T47D (cell line): Measurements from ENCODE around the gene COG5.
A peak's percentile ranks its signal among the peaks of the same experiment; 100 is the strongest.

Experiments
- DNase-seq, 2 experiments: peaks; one replicate each; pipeline versions ENCODE4 v3.0.0 to v3.0.0-alpha.2; 2011 to 2012; ENCODE audit warnings: low read depth in 1 of 2, low spot score in 1 of 2
- JUND ChIP-seq: IDR thresholded peaks from 2 replicates; pipeline ENCODE4 v1.6.1; 2012; ENCODE audit warnings: low read depth
- in situ Hi-C: cut with HindIII; loops from 2 replicates; pipeline ENCODE4 v1.10.0; 2016; ENCODE audit warnings: low sequenced_read_pairs, low pct_unique_long_range_greater_than_20kb

COG5 gene

DNA sequence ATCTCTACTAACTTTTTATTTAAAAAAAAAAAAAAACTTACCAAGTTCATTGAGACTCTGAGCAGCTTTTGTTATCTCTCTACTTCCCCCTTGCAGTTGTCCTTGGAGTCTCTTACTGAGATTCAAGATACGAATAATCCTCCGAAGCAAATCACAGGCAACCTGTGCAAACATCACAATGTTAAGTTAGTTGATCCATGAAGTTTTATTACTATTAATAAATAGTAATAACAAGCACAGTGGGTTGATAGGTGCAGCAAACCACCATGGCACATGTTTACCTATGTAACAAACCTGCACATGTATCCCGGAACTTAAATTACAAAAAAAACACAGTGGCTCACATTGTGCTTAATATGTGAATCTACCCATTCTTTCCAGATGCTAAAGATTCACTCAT is 36.5 kb downstream of the COG5 start:
- no peak for DNase-seq
- in situ Hi-C loops, result no loop called here
- no peak for TF ChIP-seq JUND

DNA sequence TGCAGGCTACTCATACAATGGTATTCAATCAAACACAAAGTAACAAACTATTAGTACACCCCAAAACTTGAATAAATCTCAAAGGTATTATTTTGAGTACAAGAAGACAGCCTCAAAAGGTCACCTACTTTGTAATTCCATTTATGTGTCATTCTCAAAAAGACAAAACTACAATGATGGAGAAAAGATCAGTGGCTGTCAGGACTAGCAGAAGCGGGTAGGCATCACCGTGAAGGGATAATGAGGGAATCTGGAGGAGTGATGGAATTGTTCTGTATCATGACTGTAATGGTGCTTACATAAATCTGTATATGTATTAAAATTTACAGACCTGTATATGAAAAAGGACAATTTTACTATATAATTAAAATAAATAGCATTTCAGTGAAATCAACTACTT is 37.0 kb downstream of the COG5 start:
- TF ChIP-seq JUND, result no peak
- no peak for DNase-seq
- in situ Hi-C loops, result no loop called here

DNA sequence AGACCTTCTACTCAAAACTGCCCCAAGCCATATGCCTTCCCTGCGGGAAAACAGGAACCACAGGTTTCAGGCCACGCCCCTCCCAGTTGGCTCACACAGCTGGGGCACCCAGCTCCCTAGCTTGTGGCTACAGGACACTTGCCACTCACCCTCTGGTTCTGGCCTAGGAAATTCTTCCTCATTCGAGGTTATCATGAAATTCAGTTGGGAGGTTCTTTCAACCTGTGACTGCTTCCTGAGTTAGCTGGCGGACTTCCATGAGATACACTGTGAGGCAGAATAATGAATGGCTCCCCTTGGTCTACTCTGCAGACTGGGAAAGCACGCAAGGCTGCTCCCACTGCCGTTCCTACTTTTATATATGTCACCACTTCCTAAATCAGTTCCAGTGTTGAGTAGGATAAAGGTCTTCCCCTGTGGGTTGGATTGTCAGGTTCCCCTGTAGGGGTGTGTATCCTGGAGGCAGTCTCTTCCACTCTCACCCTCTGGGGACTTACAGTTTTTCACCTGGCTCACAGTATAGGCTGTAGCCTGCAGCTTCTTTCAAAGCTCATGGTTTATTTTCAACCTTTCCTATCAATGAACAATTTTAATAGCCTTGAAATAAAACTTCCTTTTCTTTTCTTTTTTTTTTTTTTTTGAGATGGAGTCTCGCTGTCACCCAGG is 56.9 kb downstream of the COG5 start:
- in situ Hi-C loops, result no loop called here
- DNase-seq, result peak; percentile 40 to 94
- no peak for TF ChIP-seq JUND

DNA sequence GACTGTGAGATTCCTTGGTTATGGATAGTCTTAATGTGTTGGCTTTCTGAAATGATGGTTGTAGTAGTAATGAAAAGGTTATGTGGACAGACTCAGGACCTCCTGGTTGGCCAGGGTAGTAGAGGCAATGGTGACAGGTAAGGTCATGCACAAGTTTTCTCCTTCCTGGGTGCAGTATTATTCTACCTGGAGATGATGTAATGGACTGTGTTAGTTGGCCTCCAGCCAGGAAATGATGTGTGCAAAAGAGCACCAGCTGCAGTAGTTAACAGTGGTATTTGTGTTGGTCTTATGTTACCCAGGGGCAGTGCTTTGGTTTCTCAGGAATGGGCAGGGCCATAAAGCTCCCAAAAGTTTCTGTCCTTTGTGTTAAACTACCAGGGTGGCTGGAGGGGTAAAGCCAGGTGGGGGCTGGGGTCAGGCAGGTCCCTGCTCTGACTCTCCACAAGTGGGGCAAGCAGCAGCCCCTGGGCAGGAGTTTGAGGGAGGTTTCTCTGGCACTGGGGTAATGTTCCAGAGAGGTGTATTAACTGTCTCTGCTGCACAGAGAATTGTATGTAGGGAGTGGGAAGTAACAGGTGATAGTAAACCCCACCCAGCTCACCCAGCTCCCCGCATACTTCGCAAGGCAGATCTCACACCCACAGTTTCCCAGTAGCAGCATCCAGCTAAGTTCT is 57.6 kb downstream of the COG5 start:
- peak in 1 of 2 experiments; percentile 94 for DNase-seq
- in situ Hi-C loops, result no loop called here
- TF ChIP-seq JUND, result no peak

DNA sequence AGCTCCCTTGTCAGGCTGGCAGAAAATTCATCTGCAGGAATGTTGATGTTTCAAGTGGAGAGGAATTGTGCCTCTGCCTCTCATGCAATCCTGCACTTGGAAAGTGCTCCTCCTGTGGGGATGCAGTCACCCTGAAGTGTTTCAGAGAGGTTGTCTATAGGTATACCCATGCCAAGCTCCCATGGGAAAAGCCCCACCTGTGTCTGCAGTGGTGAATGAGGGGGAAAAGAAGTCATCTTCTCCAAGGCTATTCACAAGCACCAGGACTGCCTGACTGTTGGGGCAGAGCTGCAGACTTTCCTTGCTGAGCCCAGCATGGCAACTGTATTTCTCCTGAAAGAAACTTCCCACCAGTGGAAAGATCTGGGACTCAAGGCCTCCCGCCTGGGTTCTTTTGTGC is 58.4 kb downstream of the COG5 start:
- TF ChIP-seq JUND, result no peak
- in situ Hi-C loops, result no loop called here
- no peak for DNase-seq

DNA sequence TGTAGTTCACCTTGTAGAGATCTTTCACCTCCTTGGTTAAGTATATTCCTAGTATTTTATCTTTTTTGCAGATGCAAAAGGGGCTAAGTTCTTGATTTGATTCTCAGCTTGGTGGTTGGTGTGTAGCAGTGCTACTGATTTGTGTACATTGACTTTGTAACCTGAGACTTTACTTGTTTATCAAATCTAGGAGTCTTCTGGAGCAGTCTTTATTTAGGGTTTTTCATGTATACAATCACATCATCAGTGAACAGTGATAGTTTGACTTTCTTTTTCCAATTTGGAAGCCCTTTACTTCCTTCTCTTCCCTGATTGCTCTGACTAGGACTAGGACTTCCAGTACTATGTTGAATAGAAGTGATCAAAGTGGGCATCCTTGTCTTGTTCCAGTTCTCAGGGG is 60.0 kb downstream of the COG5 start:
- in situ Hi-C loops, result no loop called here

DNA sequence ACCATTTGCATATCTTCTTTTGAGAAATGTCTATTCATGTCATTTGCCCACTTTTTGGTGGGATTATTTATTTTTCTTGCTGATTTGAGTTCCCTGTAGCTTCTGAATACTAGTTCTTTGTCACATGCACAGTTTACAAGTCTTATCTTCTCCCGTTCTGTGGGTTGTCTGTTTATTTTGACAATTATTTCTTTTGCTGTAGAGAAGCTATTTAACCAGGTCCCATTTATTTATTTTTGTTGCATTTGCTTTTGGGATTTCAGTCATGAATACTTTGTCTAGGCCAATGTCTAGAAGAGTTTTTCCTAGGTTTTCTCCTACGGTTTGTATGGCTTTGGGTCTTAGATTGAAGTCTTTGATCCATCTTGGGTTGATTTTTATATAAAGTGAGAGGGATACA is 60.9 kb downstream of the COG5 start:
- no peak for DNase-seq
- in situ Hi-C loops, result no loop called here
- TF ChIP-seq JUND, result no peak

More for the DNA sequence above, 60.0 kb downstream of the COG5 start:
- no peak for DNase-seq
- TF ChIP-seq JUND, result no peak

DNA sequence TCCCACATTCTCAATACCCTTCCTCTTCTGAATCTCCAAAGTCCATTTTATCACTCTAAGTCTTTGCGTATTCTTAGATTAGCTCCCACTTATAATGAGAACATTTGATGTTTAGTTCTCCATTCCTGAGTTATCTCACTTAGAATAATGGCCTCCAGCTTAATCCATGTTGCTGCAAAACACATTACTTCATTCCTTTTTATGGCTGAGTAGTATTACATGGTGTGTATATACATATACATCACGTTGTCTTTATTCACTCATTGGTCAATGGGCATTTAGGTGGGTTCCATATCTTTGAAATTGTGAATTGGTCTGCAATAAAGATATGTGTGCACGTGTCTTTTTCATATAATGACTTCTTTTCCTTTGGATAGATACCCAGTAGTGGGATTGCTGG is 61.6 kb downstream of the COG5 start:
- no peak for DNase-seq
- in situ Hi-C loops, result no loop called here
- no peak for TF ChIP-seq JUND

DNA sequence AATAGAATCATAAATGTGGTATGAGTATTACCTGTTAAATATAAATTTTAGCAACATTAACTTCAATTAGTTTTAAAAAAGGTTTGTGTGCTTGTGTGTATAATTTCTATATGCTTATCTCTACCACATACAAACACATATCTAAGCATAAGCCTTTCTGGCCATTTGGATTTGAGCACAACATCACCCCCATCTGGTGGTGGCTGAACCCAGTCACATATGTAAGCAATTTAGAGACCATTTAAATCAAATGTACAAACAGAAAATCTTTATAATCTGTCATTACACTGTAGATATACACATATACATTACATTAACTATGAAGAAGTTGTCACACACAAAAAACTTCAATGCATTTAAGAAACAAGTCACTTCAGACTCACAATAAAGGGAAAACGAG is 62.1 kb downstream of the COG5 start:
- TF ChIP-seq JUND, result no peak
- in situ Hi-C loops, result no loop called here
- peak in 1 of 2 experiments; percentile 42 for DNase-seq

DNA sequence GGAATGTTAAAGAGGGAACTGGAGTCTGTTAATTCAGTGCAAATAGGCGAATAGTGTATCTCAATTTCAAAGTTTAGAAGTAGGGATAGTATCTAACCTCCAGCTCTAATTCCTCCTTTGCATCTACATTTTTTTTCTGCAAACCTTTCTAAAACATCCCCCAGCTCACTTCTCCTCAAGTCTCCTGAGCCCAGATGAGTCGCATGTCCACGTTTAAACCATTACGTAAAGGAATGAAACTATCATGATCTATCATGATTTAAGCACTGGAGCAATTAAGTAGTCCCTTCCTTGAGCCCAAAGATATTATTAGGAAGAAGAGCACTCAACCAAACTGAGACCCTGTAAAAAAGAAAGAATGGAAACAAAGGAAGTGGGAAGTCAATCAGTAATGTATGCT is 64.0 kb downstream of the COG5 start:
- in situ Hi-C loops, result no loop called here
- TF ChIP-seq JUND, result no peak
- no peak for DNase-seq

DNA sequence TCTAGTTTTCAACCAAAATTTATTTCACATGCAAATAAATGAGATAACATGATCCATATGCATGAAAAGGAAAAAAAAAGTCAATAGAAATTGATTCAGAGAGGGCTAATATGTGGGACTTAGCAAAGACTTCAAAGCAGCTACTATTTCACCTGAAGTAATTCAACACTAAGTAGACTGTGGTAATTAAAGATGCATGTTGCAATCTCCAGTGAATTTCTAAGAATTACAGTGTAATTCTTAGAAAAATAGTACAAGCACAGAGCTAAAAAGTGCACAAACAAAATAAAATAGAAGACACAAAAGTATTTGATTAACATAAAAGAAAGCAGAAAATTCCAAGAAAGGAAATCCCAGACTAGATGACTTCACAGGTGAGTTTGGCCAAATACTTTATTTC is 68.2 kb downstream of the COG5 start:
- no peak for DNase-seq
- TF ChIP-seq JUND, result no peak
- in situ Hi-C loops, result no loop called here

DNA sequence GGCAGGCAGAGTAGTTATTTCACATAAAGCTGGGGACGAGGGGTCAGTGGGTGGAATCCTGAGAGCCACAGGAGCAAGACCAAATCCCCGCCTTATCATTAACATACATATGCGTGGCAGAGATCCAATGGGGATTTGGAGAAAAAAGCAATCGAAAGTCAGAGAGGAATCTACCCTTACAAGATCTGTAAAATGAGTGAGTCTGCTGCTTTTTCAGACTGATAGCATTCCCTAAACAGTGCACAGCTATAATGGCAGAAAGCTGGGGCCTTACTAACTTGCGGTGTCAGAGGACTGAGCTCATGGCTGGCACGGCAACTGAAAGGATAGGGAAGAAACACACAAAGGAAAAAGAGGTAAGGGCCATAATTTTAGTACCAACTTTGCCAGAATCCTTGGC is 68.8 kb downstream of the COG5 start:
- DNase-seq, result no peak
- no peak for TF ChIP-seq JUND
- in situ Hi-C loops, result no loop called here

DNA sequence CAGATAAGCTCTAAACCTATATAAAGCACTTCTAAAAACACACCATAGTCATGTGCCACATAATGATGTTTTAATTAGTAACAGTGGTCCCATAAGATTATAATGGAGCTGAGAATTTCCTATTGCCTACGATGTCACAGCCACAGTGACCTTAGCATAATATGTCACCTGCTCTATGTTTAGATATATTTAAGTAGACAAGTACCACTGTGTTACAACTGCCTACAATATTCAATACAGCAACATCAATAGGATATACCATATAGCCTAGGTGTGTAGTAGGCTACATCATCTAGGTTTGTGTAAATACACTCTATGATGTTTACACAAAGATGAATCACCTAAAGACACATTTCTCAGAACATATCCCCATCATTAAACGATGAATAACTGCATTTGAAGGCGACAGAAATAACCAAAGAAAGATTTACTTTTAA is 69.4 kb downstream of the COG5 start:
- in situ Hi-C loops, result no loop called here
- TF ChIP-seq JUND, result no peak
- DNase-seq, result no peak

DNA sequence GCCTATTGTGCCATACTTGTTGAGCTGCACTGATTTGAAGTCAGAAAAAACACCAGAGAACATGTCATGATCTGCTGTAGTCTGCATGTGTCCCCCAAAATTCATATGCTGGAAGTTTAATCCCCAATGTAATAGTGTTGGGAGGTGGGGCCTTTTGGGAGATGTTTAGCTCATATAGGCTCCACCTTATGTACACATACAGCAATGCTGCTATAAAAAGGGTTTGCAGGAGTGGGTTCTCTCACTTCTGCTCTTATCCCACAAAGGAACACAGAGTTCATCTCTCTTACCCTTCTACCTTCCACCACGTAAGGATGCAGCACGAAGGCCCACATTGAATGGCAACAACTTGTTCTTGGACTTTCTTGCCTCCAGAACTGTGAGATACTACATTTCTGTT is 70.8 kb downstream of the COG5 start:
- DNase-seq, result no peak
- in situ Hi-C loops, result no loop called here
- TF ChIP-seq JUND, result no peak
